ENCODE data around the gene XRCC4.
"Not testable (repeated sequence)": the region's sequence is repeated elsewhere in the genome, so short reads cannot be mapped to it uniquely, and the experiment has no call there.

Gene XRCC4

GRCh38 chr5:83256091-83256780, 178.9 kb downstream of the XRCC4 start:
- no peak for TF ChIP-seq CTCF (IDR thresholded peaks at IDR 0.05; ENCODE audit: low read depth, low read length)
- peak; percentile 1 for DNase-seq (ENCODE audit: low read depth)

GRCh38 chr5:83257684-83258083, 180.3 kb downstream of the XRCC4 start:
- DNase-seq (ENCODE audit: low read depth); H3K4me3 ChIP-seq (ENCODE audit: low read depth, low read length): not testable (repeated sequence)

More at GRCh38 chr5:83256091-83256780, 178.9 kb downstream of the XRCC4 start:
- no peak overlapping the region for H3K4me3 ChIP-seq (ENCODE audit: low read depth, low read length)

GRCh38 chr5:83265318-83265717, 188.0 kb downstream of the XRCC4 start:
- DNase-seq (ENCODE audit: low read depth): no peak
- H3K4me3 ChIP-seq (ENCODE audit: low read depth, low read length): no peak overlapping the region
- TF ChIP-seq MAX (IDR thresholded peaks at IDR 0.05; ENCODE audit: low read depth, low read length): no peak
- TF ChIP-seq CTCF (IDR thresholded peaks at IDR 0.05; ENCODE audit: low read depth, low read length): no peak
- no peak for TF ChIP-seq POLR2A (IDR thresholded peaks at IDR 0.05; ENCODE audit: extremely low read depth, insufficient read length)
- no peak for TF ChIP-seq MYC (IDR thresholded peaks at IDR 0.05; ENCODE audit: low read depth, low read length)

- no peak for DNase-seq (ENCODE audit: low read depth)
- H3K4me3 ChIP-seq (ENCODE audit: low read depth, low read length): no peak overlapping the region
- TF ChIP-seq MYC (IDR thresholded peaks at IDR 0.05; ENCODE audit: low read depth, low read length) (no peak), MAX (IDR thresholded peaks at IDR 0.05; ENCODE audit: low read depth, low read length) (no peak), CTCF (IDR thresholded peaks at IDR 0.05; ENCODE audit: low read depth, low read length) (no peak), POLR2A (IDR thresholded peaks at IDR 0.05; ENCODE audit: extremely low read depth, insufficient read length) (no peak)
Observed at GRCh38 chr5:83270311-83270710, 193.0 kb downstream of the XRCC4 start.

- H3K4me3 ChIP-seq (ENCODE audit: low read depth, low read length): no peak overlapping the region
- TF ChIP-seq POLR2A (IDR thresholded peaks at IDR 0.05; ENCODE audit: extremely low read depth, insufficient read length) (no peak), MAX (IDR thresholded peaks at IDR 0.05; ENCODE audit: low read depth, low read length) (no peak)
- DNase-seq (ENCODE audit: low read depth): no peak
Observed at GRCh38 chr5:83277154-83277553, 199.8 kb downstream of the XRCC4 start.

GRCh38 chr5:83277953-83278352, 200.6 kb downstream of the XRCC4 start:
- TF ChIP-seq CTCF (IDR thresholded peaks at IDR 0.05; ENCODE audit: low read depth, low read length): no peak
- TF ChIP-seq POLR2A (IDR thresholded peaks at IDR 0.05; ENCODE audit: extremely low read depth, insufficient read length): no peak
- TF ChIP-seq MYC (IDR thresholded peaks at IDR 0.05; ENCODE audit: low read depth, low read length): no peak
- no peak for TF ChIP-seq MAX (IDR thresholded peaks at IDR 0.05; ENCODE audit: low read depth, low read length)
- no peak for DNase-seq (ENCODE audit: low read depth)
- no peak overlapping the region for H3K4me3 ChIP-seq (ENCODE audit: low read depth, low read length)

- no peak for TF ChIP-seq MAX (IDR thresholded peaks at IDR 0.05; ENCODE audit: low read depth, low read length)
- TF ChIP-seq CTCF (IDR thresholded peaks at IDR 0.05; ENCODE audit: low read depth, low read length): no peak
- TF ChIP-seq MYC (IDR thresholded peaks at IDR 0.05; ENCODE audit: low read depth, low read length): no peak
- TF ChIP-seq POLR2A (IDR thresholded peaks at IDR 0.05; ENCODE audit: extremely low read depth, insufficient read length): no peak
- H3K4me3 ChIP-seq (ENCODE audit: low read depth, low read length): no peak overlapping the region
- DNase-seq (ENCODE audit: low read depth): no peak
Observed at GRCh38 chr5:83281176-83281575, 203.8 kb downstream of the XRCC4 start.

Measured in NB4 (cell line).